ENCODE results near the gene SLC48A1.

GRCh38 chr12:47794679-47795078, 21.6 kb downstream of the SLC48A1 start:
- TF ChIP-seq CTCF (IDR thresholded peaks at IDR 0.05) (no peak), REST (IDR thresholded peaks at IDR 0.05; ENCODE audit: low read depth, low read length) (no peak)

Measured in SK-N-SH (cell line).